HCT116 (cell line): ENCODE measurements around the gene UBE2H. TPM values are rescaled to one million over a fixed set of nuclear protein-coding genes. Genes with fewer than 3 reads are reported as not detected.

Experiments used
- ATAC-seq: fragments of 200-7000 bp; cut with Tn5 transposase; 2 replicates; pipeline ENCODE4 v1.9.1; 2020; ENCODE audit warnings: mild to moderate bottlenecking, moderate library complexity
- BruUV-seq: library from RNA; stranded (reverse); fragments of 400-500 nt; replicated peaks from 2 replicates; lab custom pipeline; 2021; lab: Mats Ljungman, UMichigan
- CTCF ChIA-PET: fragments of 300-600 bp; sonication (Branson Sonifier 250); formaldehyde crosslinking; loops from one replicate; lab custom pipeline; 2021; ENCODE audit warnings: antibody characterized with exemption; lab: Charles Lee
- POLR2A ChIA-PET: fragments of 300-600, 350-600 bp; sonication (Branson Sonifier 250); formaldehyde crosslinking; loops from one replicate; lab custom pipeline; 2021; ENCODE audit warnings: antibody characterized with exemption; lab: Charles Lee
- RAD21 ChIA-PET, 2 experiments: fragments of 300-600 bp; sonication (Branson Sonifier 250); formaldehyde crosslinking; loops; one replicate each; lab custom pipeline; 2023; ENCODE audit warnings: low total read pairs in 2 of 2; ENCODE audit not compliant: uncharacterized antibody in 2 of 2, unreplicated experiment in 2 of 2, low non-redundant PET in 1 of 2; lab: Charles Lee
- DNase-seq: peaks from one replicate; pipeline ENCODE4 v3.0.0-alpha.2; 2010; ENCODE audit warnings: low read depth, low spot score
- H2AFZ ChIP-seq: fragments of 200-600 bp; shearing (Covaris generic), sonication (generic); 2 replicates; pipeline ENCODE4 v1.6.1; 2017; ENCODE audit warnings: low read depth, mixed run types, mixed read lengths, antibody characterized with exemption, low read length; ENCODE audit not compliant: poor library complexity, severe bottlenecking
- H3K27ac ChIP-seq: 2 replicates; pipeline ENCODE4 v1.5.1; 2012; ENCODE audit warnings: low read depth, low read length
- H3K27me3 ChIP-seq: fragments of 200-600 bp; sonication (generic); 2 replicates; pipeline ENCODE4 v1.6.1; 2016; ENCODE audit warnings: mixed run types, low read length, mixed read lengths; ENCODE audit not compliant: insufficient read depth
- H3K36me3 ChIP-seq, 2 experiments: fragments of 200-500 bp in 1 of 2; fragments of 200-600 bp in 1 of 2; sonication (Bioruptor generic) in 1 of 2; sonication (generic) in 1 of 2; 2 replicates each; pipeline versions ENCODE4 v1.5.1 to v1.6.1; 2014 to 2016; ENCODE audit warnings: low read length in 2 of 2, inconsistent platforms in 1 of 2, mixed read lengths in 1 of 2, mixed run types in 1 of 2; ENCODE audit not compliant: insufficient read depth in 2 of 2, control insufficient read depth in 1 of 2
- H3K4me1 ChIP-seq, 2 experiments: fragments of 200-600 bp in 1 of 2; sonication (generic) in 1 of 2; 2 replicates each; pipeline versions ENCODE4 v1.5.1 to v1.6.1; 2012 to 2017; ENCODE audit warnings: low read length in 2 of 2, inconsistent platforms in 1 of 2, mild to moderate bottlenecking in 1 of 2, mixed read lengths in 1 of 2, mixed run types in 1 of 2, moderate library complexity in 1 of 2; ENCODE audit not compliant: insufficient read depth in 2 of 2, control insufficient read depth in 1 of 2
- H3K4me2 ChIP-seq: fragments of 200-600 bp; sonication (generic); 2 replicates; pipeline ENCODE4 v1.6.1; 2017; ENCODE audit warnings: mixed run types, low read length, mixed read lengths
- H3K4me3 ChIP-seq, 2 experiments: fragments of 200-600 bp in 1 of 2; sonication (generic) in 1 of 2; replicated peaks in 1 of 2; 2 replicates each; pipeline ENCODE4 v1.5.1; 2011 to 2016; ENCODE audit warnings: low read length in 2 of 2, control low read depth in 1 of 2, low read depth in 1 of 2, mild to moderate bottlenecking in 1 of 2, mixed read lengths in 1 of 2, mixed run types in 1 of 2
- H3K79me2 ChIP-seq: fragments of 200-600 bp; sonication (generic); 2 replicates; pipeline ENCODE4 v1.6.1; 2017; ENCODE audit warnings: mild to moderate bottlenecking, mixed run types, low read length, moderate library complexity, mixed read lengths; ENCODE audit not compliant: insufficient read depth
- H3K9ac ChIP-seq: fragments of 200-600 bp; sonication (generic); 2 replicates; pipeline ENCODE4 v1.6.1; 2016; ENCODE audit warnings: low read length, mixed read lengths
- H3K9me2 ChIP-seq: fragments of 200-600 bp; sonication (generic), shearing (Covaris generic); 2 replicates; pipeline ENCODE4 v1.6.1; 2017; ENCODE audit warnings: mixed run types, mild to moderate bottlenecking, moderate library complexity; ENCODE audit not compliant: insufficient read depth
- H3K9me3 ChIP-seq, 2 experiments: fragments of 200-500 bp in 1 of 2; fragments of 200-600 bp in 1 of 2; sonication (Bioruptor generic) in 1 of 2; sonication (generic) in 1 of 2; 2 replicates each; pipeline ENCODE4 v1.6.1; 2014 to 2017; ENCODE audit warnings: low read length in 2 of 2, mixed read lengths in 2 of 2, inconsistent platforms in 1 of 2, low read depth in 1 of 2, mild to moderate bottlenecking in 1 of 2, mixed run types in 1 of 2, moderate library complexity in 1 of 2; ENCODE audit not compliant: control insufficient read depth in 1 of 2, insufficient read depth in 1 of 2
- H4K20me1 ChIP-seq: fragments of 200-600 bp; sonication (generic), shearing (Covaris generic); 2 replicates; pipeline ENCODE4 v1.6.1; 2017; ENCODE audit warnings: mixed run types, mild to moderate bottlenecking, moderate library complexity; ENCODE audit not compliant: insufficient read depth
- ELF1 ChIP-seq: IDR thresholded peaks from 2 replicates; pipeline ENCODE4 v1.6.1; 2012; ENCODE audit warnings: low read depth, borderline replicate concordance
- FOSL1 ChIP-seq: IDR thresholded peaks from 2 replicates; pipeline ENCODE4 v1.6.1; 2012; ENCODE audit warnings: low read depth
- POLR2AphosphoS5 ChIP-seq: IDR thresholded peaks from 2 replicates; pipeline ENCODE4 v1.6.1; 2011; ENCODE audit warnings: mild to moderate bottlenecking, low read depth, low read length, moderate library complexity
- REST ChIP-seq: IDR thresholded peaks from 2 replicates; pipeline ENCODE4 v1.6.1; 2012; ENCODE audit warnings: low read depth
- SIN3A ChIP-seq: IDR thresholded peaks from 2 replicates; pipeline ENCODE4 v1.6.1; 2012; ENCODE audit warnings: low read depth
- SP1 ChIP-seq: IDR thresholded peaks from 2 replicates; pipeline ENCODE4 v1.6.1; 2012; ENCODE audit warnings: low read depth
- TCF7L2 ChIP-seq: IDR thresholded peaks from 2 replicates; pipeline ENCODE4 v1.7.0; 2011; ENCODE audit warnings: borderline replicate concordance, inconsistent platforms; ENCODE audit not compliant: insufficient read depth, insufficient read length; ENCODE audit errors: extremely low read depth
- intact Hi-C: fragments of 100-400 bp; cut with micrococcal nuclease; formaldehyde crosslinking; loops from 2 replicates; pipeline ENCODE4 v1.10.0; 2022
- total RNA-seq: library from RNA; stranded (reverse); gene quantifications from one replicate; pipeline ENCODE4 v1.2.1, GENCODE V29; 2021; ENCODE audit not compliant: unreplicated experiment

UBE2H gene
- total RNA-seq, 1 experiment from 2014 or later = 117 TPM

GRCh38 chr7:129933627-129934026 is 19.1 kb downstream of the UBE2H start:
- Histone ChIP-seq H3K79me2 (peaks cover 77% of the 10 kb centered on the region), H3K9ac (no peak overlapping the region), H3K9me2 (no peaks in the 10 kb centered on the region), H2AFZ (no peak overlapping the region), H4K20me1 (0 out of 2 replicates have a peak, but pooled peaks cover 4% of the 10 kb centered on the region), H3K27me3 (no peaks in the 10 kb centered on the region), H3K36me3 (peaks cover 8 to 10% of the 10 kb centered on the region in 2 experiments; a peak in 2 of 4 replicates), H3K4me3 (no peak overlapping the region), H3K4me2 (no peak overlapping the region), H3K9me3 (no peaks in the 10 kb centered on the region), H3K27ac (no peak overlapping the region), H3K4me1 (0 out of 4 replicates have a peak, but pooled peaks cover 0 to 2% of the 10 kb centered on the region in 2 experiments)
- POLR2A ChIA-PET = no interaction called here
- no peak for TF ChIP-seq SP1
- no peak for TF ChIP-seq ELF1
- TF ChIP-seq FOSL1 = no peak
- TF ChIP-seq SIN3A = no peak
- no peak for TF ChIP-seq REST
- TF ChIP-seq POLR2AphosphoS5 = no peak
- no peak for TF ChIP-seq TCF7L2
- ATAC-seq (no peak), DNase-seq (no peak)
- intact Hi-C loops = no loop called here
- CTCF ChIA-PET = no interaction called here
- no TSS peak for BruUV-seq
- RAD21 ChIA-PET = no interaction called here
